ENCODE results near the gene FAM193A.
"Not testable (repeated sequence)": the region's sequence is repeated elsewhere in the genome, so short reads cannot be mapped to it uniquely, and the experiment has no call there.

The FAM193A gene

GRCh38 chr4:2576290-2576689 is 39.8 kb downstream of the FAM193A start:
- DNase-seq (ENCODE audit: low spot score) = no peak

GRCh38 chr4:2578106-2578505 is 41.7 kb downstream of the FAM193A start:
- DNase-seq (ENCODE audit: low spot score) = no peak

GRCh38 chr4:2579910-2580309 is 43.5 kb downstream of the FAM193A start:
- no peak for DNase-seq (ENCODE audit: low spot score)

DNA sequence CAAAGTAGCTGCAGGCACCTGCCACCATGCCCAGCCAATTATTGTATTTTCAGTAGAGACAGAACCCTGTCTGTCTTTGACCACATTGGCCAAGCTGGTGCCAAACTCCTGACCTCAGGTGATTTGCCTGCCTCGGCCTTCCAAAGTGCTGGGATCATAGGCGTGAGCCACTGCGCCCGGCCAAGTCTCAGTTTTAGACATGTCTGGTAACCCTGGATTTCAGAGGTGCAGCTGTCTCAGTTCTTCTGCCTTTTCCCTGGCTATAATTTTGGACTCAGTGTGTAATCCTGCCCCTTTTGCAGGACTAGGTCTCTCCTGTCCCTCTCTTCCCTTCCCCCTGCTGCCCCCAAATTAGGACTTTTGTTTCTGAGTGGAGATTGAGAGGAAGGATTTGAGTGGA is 46.6 kb downstream of the FAM193A start:
- DNase-seq (ENCODE audit: low spot score) = no peak

DNA sequence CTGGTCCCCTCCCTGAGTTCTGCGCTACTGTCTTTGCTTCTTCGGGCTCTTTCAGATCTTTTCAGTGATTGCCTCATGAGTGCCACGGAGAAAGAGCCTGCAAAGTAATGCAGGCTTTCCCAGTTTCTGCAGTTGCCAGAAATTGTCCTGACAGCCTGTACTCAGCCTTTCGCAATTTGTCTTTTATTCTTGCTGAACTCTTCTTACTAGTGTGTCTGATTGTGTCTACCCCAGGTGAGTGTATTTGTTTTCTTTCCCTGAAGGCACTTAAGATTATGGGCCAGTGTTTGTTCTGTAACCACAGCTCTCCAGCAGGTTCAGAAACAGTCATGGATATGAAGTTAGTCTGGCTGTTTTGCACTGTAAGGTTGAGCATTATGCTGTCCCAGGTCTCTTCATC is 47.1 kb downstream of the FAM193A start:
- DNase-seq (ENCODE audit: low spot score) = no peak

DNA sequence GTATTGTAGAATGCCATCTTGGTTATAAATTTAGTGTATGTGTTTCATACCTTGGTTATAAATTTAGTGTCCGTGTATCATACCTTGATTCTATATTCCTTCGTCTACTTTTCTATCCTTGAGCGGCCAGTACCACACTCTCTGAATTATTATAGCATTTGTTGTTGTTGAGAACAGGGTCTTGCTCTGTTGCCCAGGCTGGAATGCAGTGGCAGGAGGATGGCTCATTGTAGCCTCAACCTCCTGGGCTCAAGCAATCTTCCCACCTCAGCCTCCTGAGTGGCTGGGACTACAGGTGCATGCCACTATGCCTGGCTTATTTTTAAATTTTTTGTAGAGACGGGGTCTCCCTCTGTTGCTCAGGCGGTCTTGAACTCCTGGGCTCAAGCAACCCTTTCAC is 50.1 kb downstream of the FAM193A start:
- no peak for DNase-seq (ENCODE audit: low spot score)

GRCh38 chr4:2587213-2587823 is 50.9 kb downstream of the FAM193A start:
- no peak for DNase-seq (ENCODE audit: low spot score)

- no peak for DNase-seq (ENCODE audit: low spot score)
These were observed 51.8 kb downstream of the FAM193A start for GRCh38 chr4:2588259-2588658.

DNA sequence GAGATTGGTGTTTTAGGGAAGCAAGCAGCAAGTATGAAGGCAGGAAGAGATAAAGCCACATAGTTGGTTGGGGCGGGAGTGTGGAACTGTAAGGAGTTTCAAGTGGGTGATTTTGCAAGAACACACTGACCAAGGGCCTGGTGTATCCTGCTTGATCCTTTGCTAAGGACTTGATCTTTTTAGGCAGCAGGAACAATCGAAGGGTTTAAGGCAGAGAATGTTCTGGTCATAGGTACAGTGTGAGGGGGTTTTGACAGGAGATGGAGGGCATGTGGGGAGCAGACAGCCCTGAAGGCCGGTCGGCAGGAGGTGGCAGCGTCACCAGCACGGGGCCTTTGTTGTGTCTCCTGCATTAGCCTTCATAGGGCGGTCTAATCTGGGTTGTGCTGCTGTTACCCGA is 54.7 kb downstream of the FAM193A start:
- DNase-seq (ENCODE audit: low spot score) = no peak

- not testable (repeated sequence) for DNase-seq (ENCODE audit: low spot score)
These were observed 55.6 kb downstream of the FAM193A start for GRCh38 chr4:2592014-2592413.

- DNase-seq (ENCODE audit: low spot score) = no peak
These were observed 56.1 kb downstream of the FAM193A start for GRCh38 chr4:2592572-2592971.

DNA sequence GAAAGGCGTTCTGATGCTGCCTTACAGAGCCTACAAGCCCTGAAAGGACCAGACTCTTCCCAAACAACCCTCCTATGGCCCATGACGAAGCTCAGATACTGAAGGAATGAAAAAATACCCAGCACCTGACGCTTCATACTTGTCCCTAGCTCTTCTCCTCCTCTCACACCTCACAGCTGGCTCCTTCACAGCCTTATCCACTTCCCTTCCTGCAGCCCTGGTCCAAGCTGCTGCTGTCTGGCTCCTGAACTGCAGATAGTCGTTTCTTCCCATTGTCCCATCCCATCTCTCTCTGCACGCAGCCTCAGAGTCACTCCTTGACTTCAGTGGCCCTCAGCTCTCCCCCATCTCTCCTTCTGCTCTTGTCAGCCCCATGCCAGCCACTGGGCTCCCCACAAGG is 56.6 kb downstream of the FAM193A start:
- DNase-seq (ENCODE audit: low spot score) = no peak

DNA sequence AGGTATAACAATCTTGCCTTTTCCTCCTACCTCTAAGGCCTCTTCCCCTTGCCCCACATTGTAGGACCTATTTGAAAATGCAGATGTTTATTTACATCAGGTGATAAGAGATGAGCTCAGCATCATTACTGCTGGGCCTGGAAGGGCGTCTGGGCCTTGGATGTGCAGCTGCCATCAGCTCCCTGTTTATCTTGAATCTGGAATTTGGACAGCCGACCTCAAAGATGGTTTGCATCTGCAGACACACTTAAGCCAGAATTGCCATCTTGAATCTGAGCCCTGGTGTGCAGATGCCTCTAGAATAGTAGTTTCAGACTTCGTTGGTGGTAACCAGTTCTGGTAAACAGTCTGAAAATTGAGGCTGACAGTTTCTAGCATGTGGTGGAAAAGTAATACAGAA is 59.0 kb downstream of the FAM193A start:
- DNase-seq (ENCODE audit: low spot score) = no peak

DNA sequence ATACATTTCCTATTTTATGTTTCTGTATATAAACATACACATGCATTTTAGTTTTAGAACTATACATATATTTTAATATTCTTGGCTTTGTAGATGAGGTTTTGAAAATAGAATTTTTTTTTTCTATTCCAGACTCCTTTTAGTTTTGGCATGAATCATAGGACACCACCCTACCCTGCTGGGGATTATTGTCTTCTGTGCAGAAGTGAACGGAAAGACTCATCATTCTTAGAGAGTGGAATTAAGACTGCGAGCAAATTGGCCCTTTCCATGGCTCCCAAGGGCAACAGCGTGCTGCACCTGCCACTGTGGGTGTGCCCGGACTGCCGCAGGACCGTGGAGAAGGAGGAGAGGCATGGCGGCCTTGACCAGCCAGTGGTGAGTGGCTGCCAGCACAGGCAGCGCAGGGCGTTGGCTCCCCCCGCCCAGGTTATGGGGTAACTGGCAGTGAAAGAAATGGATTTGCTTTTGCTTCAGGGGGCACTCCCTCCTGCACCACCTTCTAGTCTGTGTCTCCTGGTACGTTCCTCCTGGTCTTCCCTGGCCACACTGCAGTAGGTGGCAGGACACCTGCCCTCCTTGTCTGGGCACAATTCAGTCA is 59.6 kb downstream of the FAM193A start:
- no peak for DNase-seq (ENCODE audit: low spot score)

GRCh38 chr4:2596611-2597010 is 60.2 kb downstream of the FAM193A start:
- no peak for DNase-seq (ENCODE audit: low spot score)

- no peak for DNase-seq (ENCODE audit: low spot score)
These were observed 62.3 kb downstream of the FAM193A start for GRCh38 chr4:2598511-2599303.

- no peak for DNase-seq (ENCODE audit: low spot score)
These were observed 62.8 kb downstream of the FAM193A start for GRCh38 chr4:2599304-2599654.

GRCh38 chr4:2600878-2601277 is 64.4 kb downstream of the FAM193A start:
- DNase-seq (ENCODE audit: low spot score) = no peak

- no peak for DNase-seq (ENCODE audit: low spot score)
These were observed 68.2 kb downstream of the FAM193A start for GRCh38 chr4:2604614-2605013.

- DNase-seq (ENCODE audit: low spot score) = no peak
These were observed 70.6 kb downstream of the FAM193A start for GRCh38 chr4:2606960-2607506.

GRCh38 chr4:2607822-2608221 is 71.4 kb downstream of the FAM193A start:
- no peak for DNase-seq (ENCODE audit: low spot score)

- no peak for DNase-seq (ENCODE audit: low spot score)
These were observed 71.8 kb downstream of the FAM193A start for GRCh38 chr4:2608291-2608690.

DNA sequence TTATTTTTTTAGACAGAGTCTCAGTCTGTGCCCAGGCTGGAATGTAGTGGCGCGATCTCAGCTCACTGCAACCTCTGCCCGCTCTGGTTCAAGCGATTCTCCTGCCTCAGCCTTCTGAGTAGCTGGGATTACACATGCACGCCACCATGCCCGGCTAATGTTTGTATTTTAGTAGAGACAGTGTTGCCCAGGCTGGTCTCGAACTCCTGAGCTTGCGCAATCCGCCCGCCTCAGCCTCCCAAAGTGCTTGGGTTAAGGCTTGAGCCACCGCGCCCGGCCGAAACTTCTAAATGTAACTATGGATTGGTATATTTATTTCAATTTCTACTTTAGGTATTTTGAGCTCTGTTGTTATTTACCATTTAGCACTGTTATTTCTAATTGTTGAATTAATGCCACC is 79.4 kb downstream of the FAM193A start:
- no peak for DNase-seq (ENCODE audit: low spot score)

Measured in activated CD4-positive, alpha-beta T cell treated with anti-CD3 and anti-CD28 coated beads, Interleukin-2, Interleukin-4, amounts not matched to agents 100 ng/mL and 50 ng/mL, durations not matched to agents 16 hours and 8 hours (primary cell).